ENCODE results near the gene WNT5A. TPM values are rescaled to one million over a fixed set of nuclear protein-coding genes. Genes with fewer than 3 reads are reported as not detected.

The WNT5A gene
- total and polyA plus RNA-seq, 2 donors (not counting 1 experiment from before 2014, with no cell fraction given) = not detected

- TF ChIP-seq CTCF (IDR thresholded peaks at IDR 0.05) (no peak), EZH2 (IDR thresholded peaks at IDR 0.05; ENCODE audit: borderline replicate concordance, insufficient read depth, low read depth, low read length, poor library complexity, severe bottlenecking) (no peak)
- POLR2A ChIA-PET = no interaction called here
- DNase-seq (no peak), ATAC-seq (ENCODE audit: low read depth) (no peak)
- H2AFZ ChIP-seq (ENCODE audit: insufficient read depth, low read depth, low read length, poor library complexity, severe bottlenecking) = no peak overlapping the region
- no peak overlapping the region for H3K4me2 ChIP-seq (replicated peaks; ENCODE audit: low read depth, low read length, poor library complexity, severe bottlenecking)
- H3K9me3 ChIP-seq (ENCODE audit: control extremely low read depth in 1 of 3, control insufficient read depth in 2 of 3, insufficient read depth in 1 of 3, low read length in 2 of 3) = peaks cover 0 to 9% (median 0%) of the 10 kb centered on the region in 3 donors
- Mint-ChIP-seq H3K27ac (no peak overlapping the region), H3K4me3 (no peak overlapping the region), H3K9me3 (ENCODE audit: insufficient read depth) (peaks cover 2% of the 10 kb centered on the region), H3K27me3 (peaks cover 8% of the 10 kb centered on the region), H3K4me1 (no peaks in the 10 kb centered on the region)
- no peaks in the 10 kb centered on the region for H4K20me1 ChIP-seq (ENCODE audit: control insufficient read depth, insufficient read depth, low read length, poor library complexity, severe bottlenecking)
- no peak overlapping the region for H3K9ac ChIP-seq (ENCODE audit: low read length)
- intact Hi-C loops (cut with micrococcal nuclease) = no loop called here
- H3K27me3 ChIP-seq (replicated peaks in 1 of 4; ENCODE audit: control extremely low read depth in 1 of 4, control insufficient read depth in 3 of 4, insufficient read depth in 4 of 4, low read length in 3 of 4) = no peaks in the 10 kb centered on the region
- H3K4me3 ChIP-seq (ENCODE audit: control extremely low read depth in 1 of 5, extremely low read depth in 1 of 5, insufficient read depth in 1 of 5, low read depth in 2 of 5, low read length in 4 of 5) = no peak overlapping the region
- no peaks in the 10 kb centered on the region for H3K36me3 ChIP-seq (replicated peaks in 1 of 2; ENCODE audit: control extremely low read depth in 1 of 2, control insufficient read depth in 1 of 2, extremely low read depth in 1 of 2, insufficient read depth in 2 of 2, low read length in 1 of 2)
- no peak overlapping the region for H3K27ac ChIP-seq (ENCODE audit: low read length in 2 of 2)
- CTCF ChIA-PET = no interaction called here
- H3K4me1 ChIP-seq (ENCODE audit: control insufficient read depth in 2 of 2, insufficient read depth in 2 of 2, low read length in 2 of 2) = no peaks in the 10 kb centered on the region
- no peaks in the 10 kb centered on the region for H3K79me2 ChIP-seq (ENCODE audit: control insufficient read depth, insufficient read depth, low read length)
- 87% methylated on average over 8 of the region's 12 CpGs for WGBS (ENCODE audit: insufficient coverage)
Measured at GRCh38 chr3:55455915-55456314, 31.2 kb downstream of the WNT5A start.

GRCh38 chr3:55454611-55455010 is 32.5 kb downstream of the WNT5A start:
- no peak overlapping the region for H3K4me3 Mint-ChIP-seq
- H3K27ac Mint-ChIP-seq = no peak overlapping the region
- POLR2A ChIA-PET = no interaction called here
- Histone ChIP-seq H4K20me1 (ENCODE audit: control insufficient read depth, insufficient read depth, low read length, poor library complexity, severe bottlenecking) (no peaks in the 10 kb centered on the region), H3K36me3 (replicated peaks in 1 of 2; ENCODE audit: control extremely low read depth in 1 of 2, control insufficient read depth in 1 of 2, extremely low read depth in 1 of 2, insufficient read depth in 2 of 2, low read length in 1 of 2) (no peaks in the 10 kb centered on the region), H3K4me1 (ENCODE audit: control insufficient read depth in 2 of 2, insufficient read depth in 2 of 2, low read length in 2 of 2) (no peaks in the 10 kb centered on the region), H3K27me3 (replicated peaks in 1 of 4; ENCODE audit: control extremely low read depth in 1 of 4, control insufficient read depth in 3 of 4, insufficient read depth in 4 of 4, low read length in 3 of 4) (no peaks in the 10 kb centered on the region), H3K4me3 (ENCODE audit: control extremely low read depth in 1 of 5, extremely low read depth in 1 of 5, insufficient read depth in 1 of 5, low read depth in 2 of 5, low read length in 4 of 5) (no peak overlapping the region), H3K27ac (ENCODE audit: low read length in 2 of 2) (no peak overlapping the region), H3K79me2 (ENCODE audit: control insufficient read depth, insufficient read depth, low read length) (no peaks in the 10 kb centered on the region), H3K9me3 (ENCODE audit: control extremely low read depth in 1 of 3, control insufficient read depth in 2 of 3, insufficient read depth in 1 of 3, low read length in 2 of 3) (peaks cover 0 to 9% (median 0%) of the 10 kb centered on the region in 3 donors), H3K4me2 (replicated peaks; ENCODE audit: low read depth, low read length, poor library complexity, severe bottlenecking) (no peak overlapping the region), H2AFZ (ENCODE audit: insufficient read depth, low read depth, low read length, poor library complexity, severe bottlenecking) (no peak overlapping the region), H3K9ac (ENCODE audit: low read length) (no peak overlapping the region)
- 78% methylated on average over 3 of the region's 3 CpGs for WGBS (ENCODE audit: insufficient coverage)
- intact Hi-C loops (cut with micrococcal nuclease) = no loop called here
- peaks cover 4% of the 10 kb centered on the region for H3K27me3 Mint-ChIP-seq
- H3K4me1 Mint-ChIP-seq = no peaks in the 10 kb centered on the region
- DNase-seq (no peak), ATAC-seq (ENCODE audit: low read depth) (no peak)
- TF ChIP-seq CTCF (IDR thresholded peaks at IDR 0.05) (no peak), EZH2 (IDR thresholded peaks at IDR 0.05; ENCODE audit: borderline replicate concordance, insufficient read depth, low read depth, low read length, poor library complexity, severe bottlenecking) (no peak)
- H3K9me3 Mint-ChIP-seq (ENCODE audit: insufficient read depth) = peaks cover 2% of the 10 kb centered on the region
- CTCF ChIA-PET = no interaction called here
